Subcutaneous adipose tissue (tissue), 4 donors: ENCODE measurements around the gene SHANK2. TPM values are rescaled to one million over a fixed set of nuclear protein-coding genes. Genes with fewer than 3 reads are reported as not detected.

Experiments
- CTCF ChIP-seq: fragments of 450-650 bp; IDR thresholded peaks from one replicate; pipeline ENCODE4 v1.5.1; 2016; ENCODE audit warnings: low read depth, mild to moderate bottlenecking, control low read depth, antibody characterized with exemption, moderate library complexity
- total RNA-seq, 4 donors: library from RNA; depleted of rRNA; stranded (reverse); fragments of >200 nt; gene quantifications; one replicate each; pipeline ENCODE4 v1.1.0, GENCODE V29; 2016

SHANK2 gene
- total RNA-seq, 4 donors from 2014 or later: 0.66 to 4.3 (median 1.1) TPM

- no peak for TF ChIP-seq CTCF
Measured at GRCh38 chr11:71213696-71214552, 38.5 kb downstream of the SHANK2 start.

- TF ChIP-seq CTCF: no peak
Measured at GRCh38 chr11:71212871-71213559, 39.4 kb downstream of the SHANK2 start.

GRCh38 chr11:71211631-71212030 is 40.7 kb downstream of the SHANK2 start:
- TF ChIP-seq CTCF: no peak

GRCh38 chr11:71210861-71211260 is 41.5 kb downstream of the SHANK2 start:
- no peak for TF ChIP-seq CTCF

GRCh38 chr11:71209656-71210055 is 42.7 kb downstream of the SHANK2 start:
- TF ChIP-seq CTCF: no peak

GRCh38 chr11:71209181-71209580 is 43.2 kb downstream of the SHANK2 start:
- no peak for TF ChIP-seq CTCF

- TF ChIP-seq CTCF: no peak
Measured at GRCh38 chr11:71208011-71208774, 44.2 kb downstream of the SHANK2 start.
